Sigmoid colon (tissue), 7 donors: ENCODE measurements around the gene ZNF579. TPM values are rescaled to one million over a fixed set of nuclear protein-coding genes. Genes with fewer than 3 reads are reported as not detected.
A peak's percentile ranks its signal among the peaks of the same experiment; 100 is the strongest.
"Not testable (repeated sequence)": the region's sequence is repeated elsewhere in the genome, so short reads cannot be mapped to it uniquely, and the experiment has no call there.

ENCODE experiments used
- DNase-seq: peaks from one replicate; pipeline ENCODE4 v3.0.0-alpha.2; 2019
- H3K27ac ChIP-seq, 4 donors: fragments of 200-600 bp; sonication (generic); one replicate each; pipeline ENCODE4 v1.5.1; 2016 to 2019; ENCODE audit warnings: mild to moderate bottlenecking in 1 of 4
- H3K27me3 ChIP-seq, 3 donors: fragments of 200-600 bp; sonication (generic); one replicate each; pipeline ENCODE4 v1.5.1; 2019; ENCODE audit warnings: mild to moderate bottlenecking in 1 of 3
- H3K36me3 ChIP-seq, 4 donors: fragments of 200-600 bp; sonication (generic); one replicate each; pipeline ENCODE4 v1.5.1; 2016 to 2019
- H3K4me1 ChIP-seq, 4 donors: fragments of 200-600 bp; sonication (generic); one replicate each; pipeline ENCODE4 v1.5.1; 2017 to 2019
- H3K4me3 ChIP-seq, 4 donors: fragments of 200-600 bp; sonication (generic); one replicate each; pipeline ENCODE4 v1.5.1; 2017 to 2019; ENCODE audit warnings: mild to moderate bottlenecking in 2 of 4, moderate library complexity in 1 of 4
- H3K9me3 ChIP-seq, 4 donors: fragments of 200-600 bp in 3 of 4; sonication (generic) in 3 of 4; one replicate each; pipeline versions ENCODE4 v1.5.1 to v1.6.1; 2013 to 2019
- CTCF ChIP-seq, 4 experiments: fragments of 450-650 bp in 3 of 4; fragments of 200-600 bp in 1 of 4; IDR thresholded peaks; one replicate each; pipeline ENCODE4 v1.5.1; 2016 to 2019; ENCODE audit warnings: antibody characterized with exemption in 4 of 4, mild to moderate bottlenecking in 3 of 4, moderate library complexity in 2 of 4
- EP300 ChIP-seq, 4 donors: sonication (generic); formaldehyde crosslinking; IDR thresholded peaks; one replicate each; pipeline ENCODE4 v1.6.1; 2017; ENCODE audit warnings: antibody characterized with exemption in 4 of 4
- POLR2A ChIP-seq, 2 donors: fragments of 450-650 bp; IDR thresholded peaks; one replicate each; pipeline ENCODE4 v1.6.1; 2016; ENCODE audit warnings: antibody characterized with exemption in 2 of 2, mild to moderate bottlenecking in 2 of 2, moderate library complexity in 2 of 2
- POLR2AphosphoS5 ChIP-seq, 4 donors: sonication (generic); formaldehyde crosslinking; IDR thresholded peaks; one replicate each; pipeline ENCODE4 v1.6.1; 2017; ENCODE audit warnings: antibody characterized with exemption in 4 of 4
- WGBS, 2 donors: extraction: QIAGEN DNeasy Blood & Tissue Kit; methylation state at CpG; one replicate each; pipeline ENCODE4 v1.1.7; 2013; 5-methylcytosine and 5-hydroxymethylcytosine counted together
- intact Hi-C: fragments of 100-400 bp; cut with DNase I; formaldehyde crosslinking; loops from one replicate; pipeline ENCODE4 v1.15.1; 2023
- polyA plus RNA-seq, 3 donors: library from polyadenylated mRNA; stranded (reverse); fragments of 200-250 nt; gene quantifications; one replicate each; pipeline ENCODE4 v1.2.3, GENCODE V29; 2013
- total RNA-seq, 4 donors: library from RNA; depleted of rRNA; stranded (reverse); fragments of >200 nt; gene quantifications; one replicate each; pipeline ENCODE4 v1.1.0, GENCODE V29; 2016
- donor health status: healthy with polysubstance abuse.
- donor health status: Bipolar disorder and iron deficiency.
- donor health status: healthy.

The ZNF579 gene
- total and polyA plus RNA-seq, 7 donors, result 0.69 to 4.0 (median 2.0) TPM

GRCh38 chr19:55585658-55586339 is 5.2 kb upstream of the ZNF579 start:
- Histone ChIP-seq H3K9me3 (no peaks in the 10 kb centered on the region), H3K4me1 (peaks cover 0 to 44% (median 39%) of the 10 kb centered on the region in 4 donors), H3K27ac (peak overlapping the region; percentile 54 to 66 (median 61)), H3K4me3 (peak overlapping the region; percentile 13 to 42 (median 34)), H3K27me3 (no peaks in the 10 kb centered on the region), H3K36me3 (no peaks in the 10 kb centered on the region)
- intact Hi-C loops, result no loop called here
- no peak for TF ChIP-seq CTCF (IDR thresholded peaks at IDR 0.05)
- TF ChIP-seq POLR2A (IDR thresholded peaks at IDR 0.05), result no peak
- no peak for TF ChIP-seq EP300 (IDR thresholded peaks at IDR 0.05)
- no peak for TF ChIP-seq POLR2AphosphoS5 (IDR thresholded peaks at IDR 0.05)
- WGBS, 2 donors, result 2 to 3% methylated on average over 35 to 36 of the region's 36 CpGs
- peak; percentile 89 for DNase-seq

- Histone ChIP-seq H3K9me3 (no peaks in the 10 kb centered on the region), H3K4me3 (no peak overlapping the region), H3K36me3 (no peaks in the 10 kb centered on the region), H3K27ac (no peak overlapping the region), H3K27me3 (no peaks in the 10 kb centered on the region), H3K4me1 (peaks cover 0 to 46% (median 42%) of the 10 kb centered on the region in 4 donors)
- no peak for DNase-seq
- 93 to 94% methylated on average over 11 of the region's 11 CpGs for WGBS, 2 donors
- TF ChIP-seq EP300 (IDR thresholded peaks at IDR 0.05), result no peak
- TF ChIP-seq CTCF (IDR thresholded peaks at IDR 0.05), result no peak
- TF ChIP-seq POLR2AphosphoS5 (IDR thresholded peaks at IDR 0.05), result no peak
- TF ChIP-seq POLR2A (IDR thresholded peaks at IDR 0.05), result no peak
- intact Hi-C loops, result no loop called here
These were observed 4.2 kb upstream of the ZNF579 start for GRCh38 chr19:55584871-55585270.

GRCh38 chr19:55583897-55584296 is 3.2 kb upstream of the ZNF579 start:
- H3K4me1 ChIP-seq, result peaks cover 0 to 53% (median 45%) of the 10 kb centered on the region in 4 donors
- WGBS, 2 donors, result 87 to 90% methylated on average over 8 of the region's 8 CpGs
- H3K4me3 ChIP-seq, H3K27ac ChIP-seq, H3K27me3 ChIP-seq, DNase-seq, H3K9me3 ChIP-seq, H3K36me3 ChIP-seq, intact Hi-C loops: not testable (repeated sequence)

- Histone ChIP-seq H3K36me3 (peaks cover 0 to 20% (median 16%) of the 10 kb centered on the region in 4 donors), H3K4me1 (peaks cover 0 to 47% (median 38%) of the 10 kb centered on the region in 4 donors), H3K27ac (peak overlapping the region in 1 of 4 donors; percentile 12)
- H3K27me3 ChIP-seq, H3K9me3 ChIP-seq, H3K4me3 ChIP-seq, intact Hi-C loops, DNase-seq: not testable (repeated sequence)
- WGBS, 2 donors, result 62 to 73% methylated on average over 4 of the region's 4 CpGs
These were observed 1.6 kb upstream of the ZNF579 start for GRCh38 chr19:55582284-55582683.

- no peak for TF ChIP-seq CTCF (IDR thresholded peaks at IDR 0.05)
- no peak for TF ChIP-seq POLR2A (IDR thresholded peaks at IDR 0.05)
- no peak for TF ChIP-seq POLR2AphosphoS5 (IDR thresholded peaks at IDR 0.05)
- no peak for TF ChIP-seq EP300 (IDR thresholded peaks at IDR 0.05)
- Histone ChIP-seq H3K27me3 (no peaks in the 10 kb centered on the region), H3K4me3 (no peak overlapping the region), H3K36me3 (peaks cover 0 to 23% (median 19%) of the 10 kb centered on the region in 4 donors), H3K27ac (peak overlapping the region in 1 of 4 donors; percentile 91), H3K9me3 (no peaks in the 10 kb centered on the region), H3K4me1 (peaks cover 0 to 42% (median 34%) of the 10 kb centered on the region in 4 donors)
- intact Hi-C loops, result loop anchor here (1.0 to 2.0 kb wide), 2 partner anchors 53 to 65 kb away; no protein-coding TSS in a partner anchor
- WGBS, 2 donors, result 8 to 42% methylated on average over 6 of the region's 6 CpGs
- DNase-seq, result no peak
These were observed 1.2 kb upstream of the ZNF579 start for GRCh38 chr19:55581823-55582223.
